HG03442 (cell line): ENCODE results near the gene FBXO2.

Source experiments
- ATAC-seq: cut with Tn5 transposase; IDR thresholded peaks from one replicate; pipeline ENCODE4 v1.9.1; 2021; ENCODE audit warnings: mild to moderate bottlenecking, moderate library complexity; ENCODE audit not compliant: unreplicated experiment

The FBXO2 gene

GRCh38 chr1:11598461-11598860 is 55.8 kb downstream of the FBXO2 start:
- no peak for ATAC-seq
